ENCODE results near the gene PLA2G4D.

PLA2G4D gene

GRCh38 chr15:42094512-42094963, at the start of gene PLA2G4D:
Gene PLA2G4D (minus strand): TSS chr15:42094562. CDS start chr15:42094459, 103 bp downstream.
- no peak for DNase-seq

- DNase-seq: no peak
Measured at GRCh38 chr15:42143356-42143755, 49.0 kb upstream of the PLA2G4D start.

GRCh38 chr15:42141795-42142667, 47.7 kb upstream of the PLA2G4D start:
- DNase-seq: no peak

GRCh38 chr15:42141246-42141645, 46.9 kb upstream of the PLA2G4D start:
- no peak for DNase-seq

GRCh38 chr15:42140383-42141070, 46.2 kb upstream of the PLA2G4D start:
- DNase-seq: no peak

GRCh38 chr15:42139596-42139995, 45.2 kb upstream of the PLA2G4D start:
- no peak for DNase-seq

GRCh38 chr15:42138968-42139386, 44.6 kb upstream of the PLA2G4D start:
- DNase-seq: peak in 1 of 2 experiments; percentile 9

- DNase-seq: no peak
Measured at GRCh38 chr15:42138411-42138810, 44.0 kb upstream of the PLA2G4D start.

- DNase-seq: peak; percentile 42 to 80
Measured at GRCh38 chr15:42137461-42138261, 43.3 kb upstream of the PLA2G4D start.

GRCh38 chr15:42136513-42136912, 42.2 kb upstream of the PLA2G4D start:
- DNase-seq: no peak

- DNase-seq: no peak
Measured at GRCh38 chr15:42135351-42135750, 41.0 kb upstream of the PLA2G4D start.

- DNase-seq: no peak
Measured at GRCh38 chr15:42134617-42135245, 40.4 kb upstream of the PLA2G4D start.

GRCh38 chr15:42133886-42134502, 39.6 kb upstream of the PLA2G4D start:
- peak; percentile 51 to 77 for DNase-seq

GRCh38 chr15:42133356-42133755, 39.0 kb upstream of the PLA2G4D start:
- no peak for DNase-seq

- no peak for DNase-seq
Measured at GRCh38 chr15:42131826-42132806, 37.8 kb upstream of the PLA2G4D start.

- no peak for DNase-seq
Measured at GRCh38 chr15:42131006-42131405, 36.6 kb upstream of the PLA2G4D start.

- peak in 1 of 2 experiments; percentile 44 for DNase-seq
Measured at GRCh38 chr15:42130246-42130986, 36.1 kb upstream of the PLA2G4D start.

GRCh38 chr15:42129364-42129763, 35.0 kb upstream of the PLA2G4D start:
- DNase-seq: no peak

GRCh38 chr15:42128476-42128875, 34.1 kb upstream of the PLA2G4D start:
- no peak for DNase-seq

- DNase-seq: no peak
Measured at GRCh38 chr15:42123546-42123945, 29.2 kb upstream of the PLA2G4D start.

All from NCI-H526 (cell line).